HG03039 (cell line): ENCODE measurements around the gene RBM19.
"Not testable (repeated sequence)": the region's sequence is repeated elsewhere in the genome, so short reads cannot be mapped to it uniquely, and the experiment has no call there.

ENCODE experiments used
- ATAC-seq: cut with Tn5 transposase; IDR thresholded peaks from one replicate; pipeline ENCODE4 v1.9.1; 2021; ENCODE audit warnings: mild to moderate bottlenecking, moderate library complexity; ENCODE audit not compliant: unreplicated experiment

Gene RBM19, protein sequence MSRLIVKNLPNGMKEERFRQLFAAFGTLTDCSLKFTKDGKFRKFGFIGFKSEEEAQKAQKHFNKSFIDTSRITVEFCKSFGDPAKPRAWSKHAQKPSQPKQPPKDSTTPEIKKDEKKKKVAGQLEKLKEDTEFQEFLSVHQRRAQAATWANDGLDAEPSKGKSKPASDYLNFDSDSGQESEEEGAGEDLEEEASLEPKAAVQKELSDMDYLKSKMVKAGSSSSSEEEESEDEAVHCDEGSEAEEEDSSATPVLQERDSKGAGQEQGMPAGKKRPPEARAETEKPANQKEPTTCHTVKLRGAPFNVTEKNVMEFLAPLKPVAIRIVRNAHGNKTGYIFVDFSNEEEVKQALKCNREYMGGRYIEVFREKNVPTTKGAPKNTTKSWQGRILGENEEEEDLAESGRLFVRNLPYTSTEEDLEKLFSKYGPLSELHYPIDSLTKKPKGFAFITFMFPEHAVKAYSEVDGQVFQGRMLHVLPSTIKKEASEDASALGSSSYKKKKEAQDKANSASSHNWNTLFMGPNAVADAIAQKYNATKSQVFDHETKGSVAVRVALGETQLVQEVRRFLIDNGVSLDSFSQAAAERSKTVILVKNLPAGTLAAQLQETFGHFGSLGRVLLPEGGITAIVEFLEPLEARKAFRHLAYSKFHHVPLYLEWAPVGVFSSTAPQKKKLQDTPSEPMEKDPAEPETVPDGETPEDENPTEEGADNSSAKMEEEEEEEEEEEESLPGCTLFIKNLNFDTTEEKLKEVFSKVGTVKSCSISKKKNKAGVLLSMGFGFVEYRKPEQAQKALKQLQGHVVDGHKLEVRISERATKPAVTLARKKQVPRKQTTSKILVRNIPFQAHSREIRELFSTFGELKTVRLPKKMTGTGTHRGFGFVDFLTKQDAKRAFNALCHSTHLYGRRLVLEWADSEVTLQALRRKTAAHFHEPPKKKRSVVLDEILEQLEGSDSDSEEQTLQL

DNA sequence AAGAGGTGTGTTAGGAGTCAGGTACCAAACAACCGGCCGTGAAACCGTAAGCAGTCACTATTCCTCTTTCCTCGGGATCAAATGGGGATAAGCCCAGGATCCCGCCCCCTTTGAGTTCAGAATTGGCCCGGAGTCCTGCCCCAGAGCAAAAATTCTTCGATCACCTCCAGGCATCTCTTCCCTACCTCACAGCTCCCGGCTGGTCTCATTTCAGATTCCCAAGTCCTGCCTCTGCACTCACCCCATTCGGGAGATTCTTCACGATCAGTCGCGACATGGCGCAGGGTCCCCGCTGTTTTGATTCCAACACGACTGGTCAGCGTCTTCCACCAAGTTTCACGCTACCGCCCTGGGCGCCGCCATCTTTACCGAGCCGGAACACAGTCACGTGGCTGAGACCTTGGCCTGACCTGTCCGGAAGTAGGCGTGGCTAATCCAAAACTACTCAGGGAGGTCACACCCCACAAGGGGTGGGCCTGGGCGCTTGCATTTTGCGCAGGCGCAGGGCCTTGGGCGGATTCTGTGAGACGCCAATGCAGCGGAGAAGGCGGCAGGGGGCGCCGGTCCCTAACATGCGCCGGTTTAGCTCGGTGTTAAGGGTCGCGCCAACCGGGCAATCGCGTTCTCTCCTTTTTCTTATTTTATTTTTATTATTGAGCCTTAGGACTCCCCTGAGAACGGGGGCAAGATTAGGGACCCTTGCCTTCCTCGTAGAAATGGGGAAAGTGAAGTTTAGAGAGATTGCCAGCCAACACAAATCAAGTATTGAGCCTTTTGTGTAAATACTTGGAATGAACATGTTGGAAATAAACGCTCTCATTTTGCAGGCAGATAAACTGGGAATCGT, at the start of gene RBM19:
Gene RBM19, minus strand, starts transcription at position 375 of the 847 bp plus-strand sequence. Its CDS starts 98 bp downstream, at position 277.
- ATAC-seq: peak; percentile 96

DNA sequence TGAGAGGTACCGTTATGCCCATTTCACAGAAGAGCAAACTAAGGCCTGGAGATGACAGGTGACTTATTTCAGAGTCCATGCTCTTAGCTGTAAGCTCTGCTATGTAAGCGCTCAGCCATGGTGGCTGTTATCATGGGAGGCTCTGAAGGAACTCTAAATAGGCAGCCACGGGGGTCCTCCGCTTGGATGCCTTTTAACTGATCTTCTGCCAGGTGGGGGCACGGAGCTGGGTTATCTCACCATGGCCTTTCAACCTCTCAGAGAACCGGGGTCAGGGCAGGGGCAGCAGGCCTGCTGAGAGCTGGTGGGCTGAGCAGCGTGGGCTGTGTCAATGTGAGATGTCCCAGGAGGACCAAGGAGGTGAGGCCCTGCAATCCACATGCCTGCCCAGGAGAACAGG, 49.7 kb upstream of the RBM19 start:
- ATAC-seq: no peak

DNA sequence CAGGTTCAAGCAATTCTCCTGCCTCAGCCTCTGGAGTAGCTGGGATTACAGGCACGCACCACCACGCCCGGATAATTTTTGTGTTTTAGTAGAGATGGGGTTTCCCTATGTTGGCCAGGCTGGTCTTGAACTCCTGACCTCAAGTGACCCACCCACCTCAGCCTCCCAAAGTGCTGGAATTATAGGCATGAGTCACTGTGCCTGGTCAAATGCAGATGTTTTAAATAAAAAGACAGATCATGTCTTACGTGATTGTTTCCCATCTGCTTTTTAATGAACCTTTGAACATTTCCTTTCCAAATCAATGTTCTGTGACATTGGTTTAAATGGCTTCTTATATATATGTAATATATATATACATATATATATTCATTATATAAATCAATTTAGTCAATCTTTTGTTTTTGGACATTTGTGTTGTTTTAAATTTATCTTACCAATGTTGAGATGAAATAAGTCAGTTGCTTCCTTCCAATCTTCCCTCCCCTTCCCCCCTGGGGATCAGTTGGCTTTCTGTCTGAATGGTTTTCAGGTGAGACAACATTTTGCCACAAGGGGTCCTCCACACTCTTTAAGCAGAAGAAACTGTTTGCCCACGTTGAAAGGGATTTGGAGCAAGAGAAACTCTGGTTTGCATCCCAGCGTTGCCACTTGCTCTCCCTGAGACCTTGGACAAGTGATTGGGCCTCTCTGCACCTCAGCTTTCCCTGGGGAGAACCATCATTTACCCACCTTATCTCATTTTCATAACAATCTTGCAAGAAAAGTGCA, 47.6 kb upstream of the RBM19 start:
- no peak for ATAC-seq

DNA sequence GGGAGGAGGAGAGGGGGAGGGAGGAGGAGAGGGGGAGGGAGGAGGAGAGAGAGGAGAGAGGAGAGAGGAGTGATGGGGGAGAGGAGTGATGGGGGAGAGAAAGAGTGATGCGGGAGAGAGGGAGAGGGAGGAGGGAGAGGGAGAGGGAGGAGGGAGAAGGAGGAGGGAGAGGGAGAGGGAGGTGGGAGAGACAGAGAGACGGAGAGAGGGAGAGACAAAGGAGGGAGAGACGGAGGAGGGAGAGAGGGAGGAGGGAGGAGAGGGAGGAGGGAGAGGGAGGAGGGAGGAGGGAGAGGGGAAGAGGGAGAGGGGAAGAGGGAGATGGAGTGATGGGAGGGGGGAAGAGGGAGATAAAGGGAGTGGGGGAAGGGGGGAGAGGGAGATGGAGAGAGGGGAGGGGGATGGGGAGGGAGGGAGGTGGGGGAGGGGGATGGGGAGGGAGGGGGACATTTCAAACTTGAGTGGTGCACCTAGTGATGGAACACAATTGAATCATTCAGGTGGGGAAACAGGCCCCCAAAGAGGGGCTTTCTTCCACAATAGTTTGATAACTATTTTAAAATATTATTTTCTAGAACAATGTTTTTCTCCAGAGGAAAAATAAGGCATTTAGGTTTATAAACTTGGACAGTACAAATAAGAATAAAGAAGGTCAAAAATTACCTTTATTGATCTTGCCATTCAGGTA, 46.8 kb upstream of the RBM19 start:
- no peak for ATAC-seq

DNA sequence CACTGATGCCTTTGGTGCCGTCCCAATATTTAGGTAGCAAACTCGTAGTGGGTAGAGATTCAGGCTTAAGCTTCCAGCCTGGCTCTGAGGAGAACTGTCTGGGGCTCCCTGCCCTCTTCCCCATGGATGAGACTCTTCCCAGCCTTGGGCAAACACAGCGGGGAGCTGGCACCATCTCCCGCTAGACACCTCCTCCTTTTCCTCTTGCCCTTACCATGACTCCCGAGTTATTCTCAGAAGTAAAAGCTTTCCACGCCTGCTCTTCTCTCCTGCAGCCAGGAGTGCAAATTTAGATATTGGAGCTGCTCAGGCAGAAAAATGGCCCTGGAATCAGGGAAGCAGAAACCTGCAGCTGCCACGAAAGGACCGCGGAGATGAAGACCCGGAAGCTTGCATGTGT, 45.6 kb upstream of the RBM19 start:
- no peak for ATAC-seq

DNA sequence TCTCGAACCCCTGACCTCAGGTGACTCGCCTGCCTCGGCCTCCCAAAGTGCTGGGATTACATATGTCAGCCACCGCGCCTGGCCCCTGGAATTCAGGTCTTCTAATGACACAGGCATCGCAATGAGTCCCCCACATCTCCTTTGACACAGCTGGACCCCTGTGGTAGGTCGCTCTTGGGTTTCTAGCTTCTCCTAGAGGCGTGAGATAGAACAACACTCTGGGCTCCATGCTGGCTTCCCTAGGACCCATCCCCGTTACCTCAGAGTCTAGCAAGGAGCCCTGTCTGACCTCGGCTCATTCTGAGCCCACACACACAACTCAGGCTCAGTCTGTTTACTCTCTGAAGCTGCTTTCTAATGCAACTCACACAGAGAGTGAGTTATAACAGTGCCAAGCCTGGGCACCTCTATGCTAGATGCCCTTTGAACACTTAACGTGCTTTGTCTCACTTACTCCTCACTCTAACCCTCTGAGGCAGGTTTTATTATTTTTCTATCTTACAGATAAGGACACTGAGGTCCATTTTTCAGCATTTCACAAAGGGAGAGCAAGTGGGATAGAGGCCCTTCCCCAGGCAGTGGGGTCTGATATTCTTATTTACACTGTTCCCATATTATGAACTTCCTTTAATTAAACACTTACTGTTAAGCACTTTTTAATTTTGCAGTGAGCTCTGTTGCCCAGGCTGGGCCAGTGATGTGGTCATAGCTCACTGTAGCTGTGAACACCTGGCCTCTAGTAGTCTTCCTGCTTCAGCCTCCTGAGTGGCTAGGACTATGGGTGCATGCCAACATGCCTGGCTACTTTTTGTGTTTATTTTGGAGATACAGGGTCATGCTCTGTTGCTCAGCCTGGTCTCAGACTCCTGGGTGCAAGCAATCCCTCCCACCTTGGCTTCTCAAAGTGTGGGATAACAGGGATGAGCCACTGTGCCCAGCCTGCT, 40.6 kb upstream of the RBM19 start:
- ATAC-seq: no peak

DNA sequence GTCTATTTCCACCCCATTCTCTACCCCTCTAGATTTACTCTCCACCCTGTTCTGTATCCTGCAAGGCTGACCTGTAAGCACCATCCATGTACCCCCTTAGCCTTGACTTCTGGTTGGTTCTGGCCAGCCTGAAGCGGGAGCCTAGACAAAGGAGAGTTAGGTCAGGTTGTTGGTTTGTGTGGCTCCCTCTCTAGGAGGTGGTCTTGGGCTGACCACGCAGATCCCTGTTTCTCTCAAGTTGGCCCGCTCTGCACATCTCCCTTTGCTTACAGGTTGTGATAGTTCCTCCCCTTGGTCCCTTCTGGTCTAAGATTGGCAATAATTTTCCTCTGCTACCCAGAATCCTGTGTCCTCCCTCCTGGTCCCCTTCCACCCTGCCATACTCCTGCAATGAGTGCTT, 38.3 kb upstream of the RBM19 start:
- ATAC-seq: no peak

DNA sequence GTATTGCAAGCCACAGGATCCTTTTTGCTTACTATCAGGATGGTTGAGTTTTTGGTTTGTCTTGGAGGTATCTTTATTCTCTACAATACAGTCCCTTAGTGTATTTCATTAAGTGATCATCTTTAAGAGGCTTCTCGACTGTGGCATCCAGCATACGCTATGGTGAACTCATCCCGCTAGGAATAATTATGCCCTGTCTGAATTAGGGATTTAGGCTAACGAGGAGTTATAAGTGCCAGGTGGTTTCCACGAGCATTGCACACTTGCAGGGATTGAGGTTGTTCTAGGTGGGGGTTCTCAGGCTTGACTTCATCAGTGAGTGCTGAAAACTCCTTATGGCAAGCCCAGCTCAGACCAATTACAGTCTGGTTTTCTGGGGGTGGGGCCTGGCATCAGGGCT, 37.2 kb upstream of the RBM19 start:
- no peak for ATAC-seq

DNA sequence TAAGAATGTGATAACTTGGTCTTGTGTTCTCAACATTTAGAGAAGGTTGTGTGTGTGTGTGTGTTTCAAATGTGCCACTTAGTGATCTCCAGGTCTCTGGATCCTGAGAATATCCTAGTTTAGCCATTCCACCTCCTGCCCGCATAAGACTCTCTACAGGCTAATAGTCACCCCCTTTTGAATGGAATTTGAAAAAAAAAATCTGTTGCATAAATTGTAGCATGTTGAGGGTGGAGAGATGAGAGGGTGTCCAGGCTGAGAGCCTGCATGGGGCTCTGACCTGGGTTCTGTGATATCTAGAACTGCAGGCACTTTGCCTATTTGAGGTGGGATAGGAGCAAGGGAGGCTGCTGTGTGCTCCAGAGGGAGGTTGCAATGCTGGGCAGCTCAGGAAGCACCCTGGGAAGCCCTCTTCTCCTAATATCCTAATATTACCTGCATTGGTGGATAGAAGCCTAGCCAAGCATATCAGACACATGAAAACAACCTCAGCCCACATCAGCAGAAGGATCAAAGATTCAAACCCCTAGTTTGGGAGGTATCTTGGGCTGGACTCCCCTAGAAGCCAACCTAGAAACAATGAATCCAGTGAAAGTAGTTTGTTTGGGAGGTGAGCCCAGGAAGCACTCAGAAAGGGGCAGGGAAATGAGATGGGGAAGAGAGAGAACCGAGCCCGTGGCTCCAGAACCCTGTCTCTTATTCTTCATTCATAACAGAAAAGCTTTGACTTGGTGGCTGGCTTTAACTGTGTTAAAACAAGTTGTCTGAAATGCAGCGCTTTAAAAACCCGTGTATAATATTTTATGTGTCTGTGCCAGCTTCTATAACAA, 35.6 kb upstream of the RBM19 start:
- no peak for ATAC-seq

DNA sequence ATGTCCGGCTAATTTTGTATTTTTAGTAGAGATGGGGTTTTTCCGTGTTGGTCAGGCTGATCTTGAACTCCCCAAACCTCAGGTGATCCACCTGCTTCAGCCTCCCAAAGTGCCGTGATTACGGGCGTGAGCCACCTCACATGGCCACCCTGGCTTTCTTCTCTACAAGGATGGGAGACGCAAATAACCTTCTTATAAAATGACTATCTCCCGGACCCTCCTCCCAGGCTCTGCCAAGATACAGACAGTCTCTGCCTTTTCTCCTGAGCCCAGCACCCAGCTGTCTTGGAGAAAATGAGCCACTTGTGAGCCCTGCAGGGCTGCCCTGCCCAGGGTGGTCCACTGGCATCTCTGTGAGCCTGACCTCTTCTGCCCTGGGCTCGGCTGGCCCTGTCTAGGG, 34.7 kb upstream of the RBM19 start:
- ATAC-seq: no peak

DNA sequence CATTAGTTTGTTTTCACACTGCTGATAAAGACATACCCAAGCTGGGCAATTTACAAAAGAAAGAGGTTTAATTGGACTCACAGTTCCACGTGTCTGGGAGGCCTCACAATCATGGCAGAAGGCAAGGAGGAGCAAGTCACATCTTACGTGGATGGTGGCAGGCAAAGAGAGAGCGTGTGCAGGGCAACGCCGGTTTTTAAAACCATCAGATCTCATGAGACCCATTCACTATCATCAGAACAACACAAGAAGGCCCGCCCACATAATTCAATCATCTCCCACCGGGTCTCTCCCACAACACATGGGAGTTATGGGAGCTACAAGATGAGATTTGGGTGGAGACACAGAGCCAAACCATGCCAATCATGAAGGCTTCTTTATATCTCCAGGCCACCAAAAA, 34.1 kb upstream of the RBM19 start:
- ATAC-seq: not testable (repeated sequence)

DNA sequence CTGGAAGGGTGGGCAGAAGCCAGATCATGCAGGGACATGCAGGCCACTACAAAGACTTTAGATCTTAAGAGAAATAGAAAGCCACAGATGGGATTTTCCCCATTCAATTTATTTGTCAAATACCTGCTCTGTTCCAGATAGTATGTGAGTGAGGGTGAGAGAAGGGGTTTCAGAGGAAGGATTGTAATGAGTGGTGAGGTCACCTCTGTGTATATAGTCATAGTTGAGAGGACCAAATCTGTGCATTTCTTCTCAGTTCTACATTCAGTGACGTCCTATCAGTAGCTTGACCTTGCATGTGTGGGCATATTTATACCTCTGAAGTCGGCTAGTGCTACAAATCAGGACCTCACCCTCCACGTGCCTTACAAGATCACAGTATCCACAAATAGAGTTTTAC, 31.2 kb upstream of the RBM19 start:
- ATAC-seq: no peak

DNA sequence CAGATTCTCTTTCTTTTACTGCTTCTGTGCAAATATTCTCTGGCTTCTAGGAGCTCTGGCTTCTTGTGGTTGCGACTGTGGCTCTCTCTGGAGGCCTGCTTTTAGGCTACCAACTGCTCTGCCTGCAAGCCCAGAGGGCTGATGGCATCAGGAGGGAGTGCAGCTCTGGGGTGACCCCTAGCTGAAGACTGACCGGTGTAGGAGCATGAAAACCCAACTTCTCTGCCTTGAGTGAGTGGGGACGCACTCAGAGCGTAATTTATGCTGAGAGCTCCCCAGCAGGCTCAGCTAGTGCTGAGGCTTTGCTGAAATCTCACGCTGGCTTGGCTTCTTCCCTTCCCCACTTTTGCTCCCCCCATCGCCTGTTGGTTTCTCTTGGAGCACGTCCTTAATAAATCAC, 29.9 kb upstream of the RBM19 start:
- no peak for ATAC-seq

DNA sequence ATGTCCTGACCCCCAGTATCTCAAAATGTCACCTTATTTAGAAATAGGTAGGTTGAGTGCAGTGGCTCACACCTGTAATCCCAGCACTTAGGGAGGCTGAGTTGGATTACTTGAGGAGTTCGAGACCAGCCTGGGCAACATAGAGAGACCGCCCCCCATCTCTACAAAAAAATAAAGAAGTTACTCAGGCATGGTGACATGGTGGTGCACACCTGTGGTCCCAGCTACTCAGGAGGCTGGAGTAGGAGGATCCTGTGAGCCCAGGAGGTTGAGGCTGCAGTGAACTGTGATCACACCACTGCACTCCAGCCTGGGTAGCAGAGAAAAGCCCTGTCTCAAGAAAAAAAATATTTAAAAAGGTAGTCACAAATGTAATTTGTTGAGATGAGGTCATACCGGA, 27.9 kb upstream of the RBM19 start:
- no peak for ATAC-seq

DNA sequence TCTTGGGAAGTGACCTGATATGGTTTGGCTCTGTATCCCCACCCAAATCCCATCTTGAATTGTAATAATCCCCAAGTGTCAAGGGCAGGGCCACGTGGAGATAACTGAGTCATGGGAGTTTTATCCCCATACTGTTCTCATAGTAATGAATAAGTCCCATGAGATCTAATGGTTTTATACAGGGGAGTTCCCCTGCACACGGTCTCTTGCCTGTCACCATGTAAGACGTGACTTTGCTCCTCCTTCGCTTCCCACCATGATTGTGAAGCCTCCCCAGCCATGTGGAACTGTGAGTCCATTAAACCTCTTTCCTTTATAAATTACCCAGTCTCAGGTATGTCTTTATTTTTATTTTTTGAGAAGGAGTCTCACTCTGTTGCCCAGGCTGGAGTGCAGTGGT, 26.6 kb upstream of the RBM19 start:
- ATAC-seq: not testable (repeated sequence)

DNA sequence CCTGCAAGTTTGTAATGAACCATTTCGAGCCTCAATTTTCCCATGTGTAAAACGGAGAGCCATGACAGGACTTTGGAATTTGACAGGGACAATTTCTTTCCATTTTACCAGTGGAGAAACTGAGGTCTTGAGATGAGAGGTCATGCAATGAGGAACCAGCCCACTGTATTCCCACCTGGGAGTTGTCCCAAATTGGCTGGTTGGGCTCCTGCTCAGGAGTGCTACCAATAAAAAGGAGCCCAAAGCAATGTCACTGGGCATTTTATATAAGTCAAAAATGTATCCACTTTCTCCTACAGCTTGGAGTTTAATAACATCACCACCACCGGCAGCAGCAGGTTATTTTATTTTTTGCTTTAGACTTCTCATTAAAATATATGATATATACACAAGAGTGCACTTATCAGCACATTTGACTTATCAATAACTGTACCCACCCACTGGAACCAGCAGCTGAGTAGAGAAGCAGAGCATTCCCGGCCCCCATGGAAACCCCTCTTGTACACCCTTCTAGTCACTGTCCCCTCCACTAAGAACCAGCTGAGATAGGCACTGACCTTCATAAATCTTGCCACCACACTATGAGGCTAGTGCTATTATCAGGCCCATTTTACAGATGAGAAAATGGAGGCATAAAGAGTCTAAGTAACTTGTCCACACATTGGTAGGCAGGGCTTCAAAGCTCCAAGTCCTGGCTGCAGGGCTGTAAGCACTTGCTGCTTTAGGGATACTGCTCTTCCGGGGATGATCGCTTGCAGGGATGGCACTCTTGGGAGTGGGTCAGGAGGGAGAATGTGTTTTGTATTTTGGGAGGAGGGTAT, 25.3 kb upstream of the RBM19 start:
- ATAC-seq: no peak
